ENCODE results near the gene GSTO2.

DNA sequence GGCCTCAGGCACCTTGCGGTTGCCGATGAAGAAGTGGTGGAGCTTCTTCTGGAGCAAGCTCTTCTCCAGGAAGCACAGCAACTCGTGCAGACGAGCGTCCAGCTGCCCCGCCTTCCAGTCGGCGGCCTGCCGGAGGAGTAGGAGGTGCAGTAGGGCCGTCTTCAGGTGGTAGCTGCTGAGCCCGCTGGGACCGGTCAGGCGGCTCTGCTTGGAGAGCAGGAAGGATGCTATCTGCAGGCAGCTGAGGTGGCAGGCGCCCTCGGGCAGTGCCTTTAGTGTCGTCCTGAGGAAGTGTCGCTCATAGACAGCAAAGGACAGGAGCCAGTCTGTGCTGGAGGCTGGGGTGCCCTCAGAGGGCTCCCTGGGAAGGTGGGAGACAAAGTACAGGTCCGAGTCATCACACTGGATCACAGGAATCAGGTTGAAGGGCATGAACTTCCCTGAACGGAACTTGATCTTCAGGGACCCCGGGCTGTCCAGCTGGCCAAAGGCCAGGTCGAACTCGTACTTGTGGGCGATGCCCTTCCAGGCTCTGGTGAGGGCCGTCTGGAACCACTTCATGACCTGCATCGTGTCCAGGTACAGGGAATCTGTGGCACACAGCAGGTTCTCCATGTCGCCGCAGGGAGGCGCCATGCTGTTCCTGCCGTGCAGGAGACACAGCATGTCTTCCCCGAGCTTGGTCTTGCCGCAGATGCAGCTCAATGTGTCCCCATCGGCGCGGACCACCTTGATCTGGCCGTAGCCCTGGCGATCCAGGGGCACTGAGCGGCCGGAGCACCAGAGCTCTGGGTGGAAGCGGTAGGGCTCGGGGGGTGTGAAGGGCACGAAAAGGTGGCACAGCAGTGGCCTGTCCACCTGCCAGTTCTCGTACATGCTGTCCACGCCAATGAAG, 45.9 kb downstream of the GSTO2 start:
- TF ChIP-seq POLR2AphosphoS2 (IDR thresholded peaks at IDR 0.05; ENCODE audit: low read depth, low read length) = no peak
- TF ChIP-seq, protein P1, sequence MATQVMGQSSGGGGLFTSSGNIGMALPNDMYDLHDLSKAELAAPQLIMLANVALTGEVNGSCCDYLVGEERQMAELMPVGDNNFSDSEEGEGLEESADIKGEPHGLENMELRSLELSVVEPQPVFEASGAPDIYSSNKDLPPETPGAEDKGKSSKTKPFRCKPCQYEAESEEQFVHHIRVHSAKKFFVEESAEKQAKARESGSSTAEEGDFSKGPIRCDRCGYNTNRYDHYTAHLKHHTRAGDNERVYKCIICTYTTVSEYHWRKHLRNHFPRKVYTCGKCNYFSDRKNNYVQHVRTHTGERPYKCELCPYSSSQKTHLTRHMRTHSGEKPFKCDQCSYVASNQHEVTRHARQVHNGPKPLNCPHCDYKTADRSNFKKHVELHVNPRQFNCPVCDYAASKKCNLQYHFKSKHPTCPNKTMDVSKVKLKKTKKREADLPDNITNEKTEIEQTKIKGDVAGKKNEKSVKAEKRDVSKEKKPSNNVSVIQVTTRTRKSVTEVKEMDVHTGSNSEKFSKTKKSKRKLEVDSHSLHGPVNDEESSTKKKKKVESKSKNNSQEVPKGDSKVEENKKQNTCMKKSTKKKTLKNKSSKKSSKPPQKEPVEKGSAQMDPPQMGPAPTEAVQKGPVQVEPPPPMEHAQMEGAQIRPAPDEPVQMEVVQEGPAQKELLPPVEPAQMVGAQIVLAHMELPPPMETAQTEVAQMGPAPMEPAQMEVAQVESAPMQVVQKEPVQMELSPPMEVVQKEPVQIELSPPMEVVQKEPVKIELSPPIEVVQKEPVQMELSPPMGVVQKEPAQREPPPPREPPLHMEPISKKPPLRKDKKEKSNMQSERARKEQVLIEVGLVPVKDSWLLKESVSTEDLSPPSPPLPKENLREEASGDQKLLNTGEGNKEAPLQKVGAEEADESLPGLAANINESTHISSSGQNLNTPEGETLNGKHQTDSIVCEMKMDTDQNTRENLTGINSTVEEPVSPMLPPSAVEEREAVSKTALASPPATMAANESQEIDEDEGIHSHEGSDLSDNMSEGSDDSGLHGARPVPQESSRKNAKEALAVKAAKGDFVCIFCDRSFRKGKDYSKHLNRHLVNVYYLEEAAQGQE (IDR thresholded peaks at IDR 0.05; ENCODE audit: low read depth, low read length) = no peak
- TF ChIP-seq CEBPB (IDR thresholded peaks at IDR 0.05; ENCODE audit: borderline replicate concordance in 1 of 2, low read depth in 2 of 2, low read length in 2 of 2) = no peak
- no peak; the same call in 1 of the 2 replicates for TF ChIP-seq POLR2A (IDR thresholded peaks at IDR 0.05; ENCODE audit: low read depth, low read length)
- TF ChIP-seq ZNF207 (IDR thresholded peaks at IDR 0.05; ENCODE audit: borderline replicate concordance) = no peak
- TF ChIP-seq IRF4 (IDR thresholded peaks at IDR 0.05; ENCODE audit: low read depth, low read length) = no peak
- TF ChIP-seq MTA2 (IDR thresholded peaks at IDR 0.05; ENCODE audit: low read depth) = no peak
- TF ChIP-seq EZH2 (IDR thresholded peaks at IDR 0.05; ENCODE audit: borderline replicate concordance, control insufficient read depth, low read depth, low read length) = no peak

Data from GM12878 (cell line).